Suppressor macrophage (primary cell): Measurements from ENCODE around the gene OPHN1.
"Not testable (repeated sequence)": the region's sequence is repeated elsewhere in the genome, so short reads cannot be mapped to it uniquely, and the experiment has no call there.

Source experiments
- DNase-seq, 4 experiments: peaks; one replicate each; pipeline ENCODE4 v3.0.0-alpha.2; 2020 to 2022

OPHN1 gene

DNA sequence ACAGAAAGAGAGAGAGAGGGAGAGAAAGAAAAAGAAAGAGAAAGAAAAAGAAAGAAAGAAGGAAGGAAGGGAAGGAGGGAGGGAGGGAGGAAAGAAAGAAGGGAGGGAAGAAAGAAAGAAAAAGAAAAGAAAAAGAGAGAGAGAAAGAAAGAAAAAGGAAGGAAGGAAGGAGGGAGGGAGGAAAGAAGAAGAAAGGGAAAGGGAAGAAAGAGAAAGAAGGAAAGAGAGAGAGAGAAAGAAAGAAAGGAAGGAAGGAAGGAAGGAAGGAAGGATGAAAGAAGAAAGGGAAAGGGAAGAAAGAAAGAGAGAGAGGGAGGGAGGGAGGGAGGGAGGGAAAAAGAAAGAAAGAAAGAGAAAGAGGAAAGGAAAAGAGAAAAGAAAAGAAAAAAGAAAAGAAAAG lies 10.8 kb downstream of the OPHN1 start:
- no peak for DNase-seq

DNA sequence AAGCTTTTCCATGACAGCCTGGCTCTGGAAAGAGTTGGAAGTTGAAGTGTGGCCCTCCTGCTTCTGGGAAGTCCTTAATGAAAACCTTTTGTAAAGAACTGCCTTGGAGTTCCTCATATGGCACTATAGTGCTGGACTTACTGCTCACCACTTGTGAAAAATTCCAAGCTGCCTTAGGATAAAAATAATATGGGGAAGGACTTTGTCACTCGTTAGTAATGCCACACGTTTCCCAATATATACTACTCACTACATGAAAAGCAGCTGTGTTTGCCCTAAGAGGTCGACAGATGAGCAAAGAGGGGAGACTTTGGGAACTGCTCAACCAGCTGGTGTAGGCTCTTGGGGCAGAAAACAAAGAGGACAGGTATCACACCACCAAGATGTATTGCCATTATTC lies 11.7 kb downstream of the OPHN1 start:
- DNase-seq: peak; percentile 23 to 70 (median 49)

DNA sequence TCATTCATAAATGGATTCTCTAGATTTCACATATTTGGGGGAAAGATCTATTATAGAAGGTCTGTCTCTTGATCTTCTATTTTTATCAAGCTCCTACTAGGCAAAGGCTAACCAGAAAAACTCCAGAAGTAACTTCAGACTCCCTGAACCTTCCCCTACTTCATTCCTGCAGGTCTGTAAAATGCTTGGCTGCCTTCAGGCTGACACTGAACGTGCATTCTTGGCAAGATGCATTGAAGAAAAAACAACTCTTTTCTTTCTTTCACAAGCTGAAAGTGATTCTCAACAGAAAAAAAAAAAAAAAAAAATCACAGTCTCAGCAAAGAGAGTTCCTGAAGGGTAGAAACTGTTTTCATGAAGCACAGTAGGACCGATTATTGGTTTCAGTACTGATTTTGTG lies 12.7 kb downstream of the OPHN1 start:
- DNase-seq: no peak

DNA sequence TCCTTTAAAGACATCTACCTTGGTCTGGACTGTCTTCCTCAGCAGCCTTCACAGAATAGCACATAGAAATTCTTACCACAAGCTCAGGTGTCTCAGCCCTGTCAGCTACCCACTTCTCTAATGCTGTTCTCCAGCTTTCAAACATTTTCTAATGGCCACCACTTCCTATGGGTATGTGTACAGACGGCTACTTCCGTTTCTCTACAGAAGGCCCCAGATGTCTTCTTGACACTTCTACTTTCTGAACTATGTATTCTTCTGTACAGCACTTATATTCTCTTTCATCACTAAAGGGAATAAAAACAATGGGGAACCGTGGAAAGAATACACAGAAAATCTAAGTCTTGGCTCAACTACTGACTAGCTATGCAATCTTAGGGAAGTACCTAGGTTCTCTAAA lies 13.3 kb downstream of the OPHN1 start:
- peak; percentile 37 to 76 (median 54) for DNase-seq

DNA sequence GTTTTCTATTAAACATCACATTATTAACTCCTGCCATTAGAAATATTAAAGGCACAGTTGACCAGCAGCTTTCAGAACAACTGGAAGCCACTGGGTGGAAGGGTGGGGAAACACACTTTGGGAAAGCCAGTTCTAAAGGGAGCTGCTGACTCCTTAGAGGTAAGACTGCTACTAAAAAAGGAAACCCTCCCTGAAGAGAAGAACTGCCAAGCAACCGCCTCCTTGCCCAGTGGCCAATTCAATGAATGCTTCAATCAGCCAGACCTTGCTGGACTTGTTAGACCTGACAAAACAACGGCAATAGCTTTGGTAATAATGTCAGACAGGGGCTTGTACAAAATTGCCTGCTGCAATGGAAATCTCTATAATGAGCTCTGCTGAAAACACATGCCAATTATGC lies 15.6 kb downstream of the OPHN1 start:
- DNase-seq: no peak

DNA sequence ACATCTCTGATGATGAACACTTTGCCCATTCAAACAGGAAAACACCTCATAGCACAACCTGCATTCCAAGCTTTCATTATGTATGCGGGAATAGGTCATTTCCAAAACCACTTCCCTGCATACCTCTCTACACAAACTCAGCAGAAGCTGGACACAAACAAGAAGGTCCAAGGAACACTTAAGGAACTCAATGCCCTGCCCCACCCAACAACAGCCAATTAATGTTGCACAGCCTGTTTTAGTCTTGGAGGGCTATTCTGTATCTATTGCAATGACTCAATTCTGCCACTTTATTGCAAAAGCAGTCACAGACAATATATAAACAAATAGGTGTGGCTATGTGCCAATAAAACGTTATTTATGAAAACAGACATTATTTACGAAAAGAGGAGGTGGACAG lies 16.7 kb downstream of the OPHN1 start:
- no peak for DNase-seq

DNA sequence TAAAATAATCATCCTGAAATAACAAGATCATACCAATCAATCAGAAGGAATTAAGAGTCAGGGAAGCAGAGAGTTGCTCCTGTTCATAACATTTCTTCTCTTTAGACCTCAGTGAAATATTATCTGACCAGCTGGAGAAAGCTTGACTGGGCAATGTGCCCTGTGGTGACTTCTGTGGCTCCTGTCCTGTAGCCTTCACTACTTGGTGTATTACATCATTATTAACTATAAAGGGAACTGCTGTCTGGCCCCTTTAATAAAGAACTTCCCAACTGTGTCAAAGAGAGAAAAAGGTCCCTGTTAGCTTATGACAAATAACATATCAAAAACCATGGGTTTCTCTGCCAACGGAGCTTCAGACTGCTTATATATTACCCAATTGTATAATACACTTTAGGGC lies 18.0 kb downstream of the OPHN1 start:
- peak; percentile 38 to 70 (median 61) for DNase-seq

DNA sequence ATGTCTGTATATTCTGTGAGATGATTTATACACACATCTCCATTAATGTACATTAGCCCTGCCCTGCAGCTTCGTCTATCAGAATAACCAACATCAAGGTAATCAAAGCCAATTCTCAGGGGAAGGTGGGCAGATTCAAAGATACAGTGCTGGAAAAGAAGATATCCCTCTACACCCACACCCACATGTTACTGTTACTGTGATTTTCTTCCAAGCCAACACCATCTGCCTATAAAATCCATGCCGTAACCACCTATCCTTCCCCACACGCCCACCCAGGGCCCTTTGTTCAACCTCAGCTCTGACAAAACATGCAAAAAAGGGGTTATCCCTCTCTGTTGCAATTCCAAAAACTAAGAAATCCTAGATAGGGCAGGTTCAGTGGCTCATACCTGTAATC lies 20.0 kb downstream of the OPHN1 start:
- DNase-seq: no peak

DNA sequence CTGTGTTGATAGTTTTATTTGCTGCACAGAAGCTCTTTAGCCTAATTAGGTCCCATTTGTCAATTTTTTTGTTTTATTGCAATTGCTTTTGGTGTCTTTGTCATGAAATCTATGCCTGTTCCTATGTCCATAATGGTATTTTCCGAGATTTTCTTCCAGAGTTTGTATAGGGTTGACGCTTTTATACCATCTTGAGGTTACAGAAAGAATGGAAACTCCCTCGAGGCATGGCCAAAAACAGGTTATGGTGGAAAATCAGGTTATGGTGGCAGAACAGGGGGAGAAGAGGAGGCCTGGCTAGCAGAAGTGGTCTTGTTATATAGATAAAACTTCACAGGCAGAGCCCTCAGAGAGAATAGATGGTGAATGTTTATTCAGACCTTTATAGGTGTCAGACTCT lies 21.6 kb downstream of the OPHN1 start:
- DNase-seq: no peak

DNA sequence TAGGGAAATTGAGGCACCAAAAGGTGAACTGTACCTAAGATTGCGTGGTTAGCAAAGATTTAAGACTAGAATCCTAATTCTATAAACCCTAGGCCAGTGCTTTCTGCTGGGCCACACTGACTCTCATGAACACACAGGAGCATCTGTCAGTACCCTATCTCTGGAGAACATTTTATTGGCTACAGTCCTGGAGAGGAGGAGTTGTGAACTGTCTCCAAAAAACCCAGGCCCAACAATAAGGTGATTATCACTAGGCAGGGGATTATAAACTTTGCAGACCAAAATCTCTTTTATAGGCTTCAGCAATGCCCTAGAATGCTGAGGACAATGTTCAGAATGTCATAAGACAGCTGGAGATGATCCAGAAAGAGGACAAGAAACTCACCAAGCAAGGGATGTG lies 24.1 kb downstream of the OPHN1 start:
- no peak for DNase-seq

DNA sequence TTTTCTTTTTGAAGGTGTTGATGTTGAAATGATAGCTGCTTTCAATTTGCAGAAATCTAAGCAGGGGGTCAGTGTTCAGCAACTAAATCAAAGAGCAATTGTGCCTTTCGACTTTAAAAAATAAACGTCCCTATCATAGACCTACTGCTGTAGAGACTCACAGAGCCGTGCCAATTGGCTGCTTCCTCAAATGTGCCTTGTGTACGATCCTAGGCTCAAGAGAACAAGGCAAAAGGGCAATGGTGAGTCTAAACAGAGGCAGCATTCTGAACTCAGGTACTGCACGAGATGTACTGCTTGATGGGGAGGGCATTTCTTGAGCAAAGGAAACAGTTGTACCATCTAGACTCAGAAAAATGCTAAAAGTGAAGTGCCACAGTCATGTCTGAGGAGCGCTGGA lies 29.8 kb downstream of the OPHN1 start:
- no peak for DNase-seq

DNA sequence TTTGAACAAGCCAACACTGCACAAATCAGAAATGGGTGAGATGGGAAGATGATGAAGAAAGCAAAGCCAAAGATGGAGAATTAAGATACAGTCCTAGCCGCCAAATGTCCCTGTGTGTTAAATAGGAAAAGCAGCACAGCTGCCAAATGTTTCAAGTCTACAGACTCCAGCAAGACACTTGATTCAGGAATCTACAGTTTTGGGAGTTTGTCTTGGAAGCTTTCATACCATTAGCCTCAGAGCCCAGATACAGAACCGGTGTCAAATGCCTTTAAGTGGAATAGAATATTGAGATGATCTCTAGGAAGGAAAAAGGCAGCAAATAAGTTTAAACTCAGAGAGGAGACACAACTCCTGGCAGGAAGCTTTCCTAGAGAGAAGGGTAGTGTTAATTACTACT lies 30.3 kb downstream of the OPHN1 start:
- no peak for DNase-seq

DNA sequence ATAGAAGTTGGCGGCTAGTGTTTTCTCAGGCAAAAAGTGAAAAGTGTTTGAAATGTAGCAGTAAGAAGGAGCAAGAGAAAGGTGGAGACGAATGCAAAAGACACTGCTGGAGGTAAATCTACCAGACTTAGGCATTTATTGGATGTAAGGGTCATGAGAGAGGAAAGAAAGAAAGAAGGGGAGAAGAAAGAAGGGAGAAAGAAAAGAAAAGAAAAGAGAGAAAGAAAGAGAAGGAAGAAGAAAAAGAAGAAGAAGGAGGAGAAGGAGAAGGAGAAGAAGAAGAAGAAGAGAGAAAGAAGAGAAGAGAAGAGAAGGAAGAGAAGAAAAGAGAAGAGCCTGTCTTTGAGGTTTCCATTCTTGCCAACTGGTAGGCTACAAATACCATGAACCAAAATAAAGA lies 31.2 kb downstream of the OPHN1 start:
- no peak for DNase-seq

DNA sequence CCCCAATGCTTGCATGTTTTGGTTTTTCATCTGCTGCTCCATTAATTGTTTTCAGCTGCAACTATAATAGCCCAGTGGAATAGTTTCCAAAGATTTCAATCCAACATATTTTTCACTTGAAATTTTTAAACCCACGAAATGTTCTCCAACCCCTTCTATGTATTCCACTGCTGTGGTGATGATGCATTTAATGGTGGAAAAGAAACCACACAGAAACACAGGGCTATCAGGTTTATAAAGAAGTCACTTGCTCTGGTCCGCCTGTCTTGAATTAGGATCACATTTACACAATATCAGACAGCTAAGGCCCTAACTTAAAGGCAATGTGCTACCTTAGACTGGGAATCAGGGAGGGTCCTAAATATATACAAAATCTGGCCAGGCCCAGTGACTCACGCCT lies 35.0 kb downstream of the OPHN1 start:
- DNase-seq: no peak

DNA sequence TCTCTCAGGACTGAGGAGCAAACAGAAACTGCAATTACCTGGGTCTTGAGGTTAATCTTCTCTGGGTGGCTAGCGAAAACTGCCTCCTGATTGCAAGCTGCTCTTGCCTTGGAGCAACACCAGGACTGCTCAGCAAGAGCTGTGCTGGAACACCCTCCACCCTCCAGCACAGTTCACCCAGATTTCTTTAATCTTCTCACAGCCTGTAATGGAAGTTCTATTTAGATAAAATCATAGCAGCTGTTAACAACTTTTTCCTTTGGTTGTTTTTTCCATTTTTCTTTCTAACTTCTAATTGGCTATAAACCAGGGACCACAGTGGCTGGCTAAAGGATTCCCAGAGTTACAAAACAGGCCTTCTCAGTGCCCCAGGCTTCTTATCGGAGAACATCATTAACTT lies 36.3 kb downstream of the OPHN1 start:
- DNase-seq: no peak

DNA sequence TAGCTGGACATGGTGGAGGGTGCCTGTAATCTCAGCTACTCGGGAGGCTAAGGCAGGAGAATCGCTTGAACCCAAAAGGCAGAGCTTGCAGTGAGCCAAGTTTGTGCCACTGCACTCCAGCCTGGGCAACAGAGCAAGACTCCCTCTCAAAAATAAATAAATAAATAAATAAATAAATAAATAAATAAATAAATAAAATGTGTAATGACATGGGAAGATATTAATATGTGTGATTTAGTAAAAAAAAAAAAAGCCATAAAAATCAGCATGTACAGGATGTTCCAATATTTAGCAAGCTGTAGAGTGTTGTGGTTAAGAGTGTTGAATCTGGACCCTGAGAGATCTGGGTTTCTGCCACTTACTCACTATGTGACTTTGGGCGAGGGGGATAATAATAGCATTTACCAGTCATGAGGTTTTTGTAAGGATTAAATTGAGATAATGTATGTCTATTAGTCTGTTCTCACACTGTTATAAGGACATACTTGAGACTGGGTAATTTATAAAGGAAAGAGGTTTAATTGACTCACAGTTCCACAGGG lies 43.8 kb downstream of the OPHN1 start:
- DNase-seq: not testable (repeated sequence)

DNA sequence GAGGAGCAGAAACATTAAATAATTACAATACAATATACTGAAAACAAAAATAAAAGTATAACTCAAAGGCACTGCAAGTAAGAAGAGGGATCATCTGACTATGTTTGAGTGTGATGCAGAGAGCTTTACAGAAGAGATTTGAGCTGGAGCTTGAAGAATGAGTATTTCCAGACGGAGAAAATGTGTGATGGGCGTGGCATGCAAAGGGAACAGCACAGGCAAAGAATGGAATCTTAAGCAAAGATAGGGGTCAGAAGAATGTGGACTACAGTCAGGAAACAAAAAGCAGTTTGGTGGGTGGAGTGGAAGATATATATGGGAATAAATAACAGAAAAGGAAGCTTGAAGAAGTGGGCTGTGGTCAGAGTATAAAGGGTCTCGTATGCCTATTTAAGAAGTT lies 45.5 kb downstream of the OPHN1 start:
- DNase-seq: no peak

DNA sequence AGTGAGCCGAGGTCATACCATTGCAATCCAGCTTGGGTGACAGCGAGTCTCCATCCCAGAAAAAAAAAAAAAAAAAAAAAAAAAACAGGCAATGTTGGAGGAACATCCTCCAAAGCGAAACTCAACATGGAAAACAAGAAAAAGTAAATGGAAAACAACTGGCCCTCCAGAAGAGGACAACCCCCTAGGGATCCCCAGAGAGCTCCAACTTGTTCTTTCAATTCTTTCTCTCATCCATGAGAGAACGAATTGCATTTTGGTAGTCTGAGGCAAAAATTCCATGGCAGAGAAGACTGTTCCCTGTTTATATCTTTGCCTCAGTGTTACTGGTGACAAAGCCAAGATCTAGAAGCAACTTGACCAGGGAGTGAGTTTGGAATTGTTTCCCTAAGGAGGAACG lies 49.8 kb downstream of the OPHN1 start:
- DNase-seq: no peak

DNA sequence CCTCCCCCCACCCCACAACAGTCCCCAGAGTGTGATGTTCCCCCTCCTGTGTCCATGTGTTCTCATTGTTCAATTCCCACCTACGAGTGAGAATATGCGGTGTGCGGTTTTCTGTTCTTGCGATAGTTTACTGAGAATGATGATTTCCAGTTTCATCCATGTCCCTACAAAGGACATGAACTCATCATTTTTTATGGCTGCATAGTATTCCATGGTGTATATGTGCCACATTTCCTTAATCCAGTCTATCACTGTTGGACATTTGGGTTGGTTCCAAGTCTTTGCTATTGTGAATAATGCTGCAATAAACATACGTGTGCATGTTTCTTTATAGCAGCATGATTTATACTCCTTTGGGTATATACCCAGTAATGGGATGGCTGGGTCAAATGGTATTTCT lies 55.7 kb downstream of the OPHN1 start:
- DNase-seq: not testable (repeated sequence)

DNA sequence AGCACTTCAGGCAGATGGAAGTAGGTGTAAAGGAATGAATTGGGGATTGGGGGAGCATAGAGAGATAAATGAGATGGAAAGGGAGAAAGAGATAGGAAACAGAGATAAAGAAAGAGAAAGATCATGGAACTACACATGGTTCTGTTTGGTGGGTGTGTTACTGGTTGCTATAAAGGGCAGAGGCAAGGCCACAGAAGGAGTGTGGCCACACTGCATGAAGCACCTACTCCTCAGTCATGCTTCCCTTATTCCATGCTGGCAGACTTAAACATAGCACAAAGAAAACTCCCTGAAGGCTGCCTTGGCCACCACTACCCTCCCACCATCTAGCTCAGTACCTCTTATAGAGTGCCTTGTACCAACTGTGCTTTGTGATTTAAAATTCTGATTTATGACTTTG lies 56.9 kb downstream of the OPHN1 start:
- peak in 2 of 4 experiments; percentile 2 to 4 for DNase-seq

DNA sequence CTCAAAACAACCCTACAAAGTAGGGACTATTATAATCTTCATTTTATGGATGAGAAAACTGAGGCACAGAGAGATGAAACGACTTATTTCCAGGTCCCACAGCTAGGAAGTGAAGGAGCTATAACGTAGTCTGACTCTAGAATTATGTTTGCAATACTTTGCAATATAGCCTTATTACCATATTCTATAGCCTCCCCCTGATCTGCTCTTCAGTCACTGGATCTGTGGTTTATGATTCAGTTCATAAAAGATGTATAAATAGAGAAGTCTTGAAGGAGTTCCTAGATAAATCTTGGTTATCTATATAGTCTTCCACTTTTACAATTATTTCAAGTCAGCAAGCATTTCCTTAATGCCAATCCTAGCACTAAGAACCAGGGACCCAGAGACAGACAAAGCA lies 57.5 kb downstream of the OPHN1 start:
- DNase-seq: no peak

DNA sequence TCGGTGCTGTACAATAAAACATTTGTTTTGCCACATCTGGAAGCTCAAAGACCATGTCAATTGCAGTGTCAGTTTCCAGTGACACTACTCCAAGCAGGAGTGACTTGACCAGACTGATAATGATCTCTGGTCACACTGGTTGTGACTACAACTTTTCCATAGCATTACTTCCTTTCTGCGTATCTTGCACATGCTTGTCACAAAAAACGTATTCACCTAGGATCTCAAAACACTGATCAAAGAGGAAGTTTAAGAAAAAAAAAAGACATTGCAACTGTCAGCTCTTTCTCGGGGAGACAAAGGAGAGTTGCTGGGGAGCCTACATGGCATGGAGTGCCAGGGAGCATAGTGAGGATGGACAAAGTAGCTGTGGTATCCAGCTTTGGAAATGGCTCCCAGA lies 60.6 kb downstream of the OPHN1 start:
- DNase-seq: peak in 1 of 4 experiments; percentile 6

DNA sequence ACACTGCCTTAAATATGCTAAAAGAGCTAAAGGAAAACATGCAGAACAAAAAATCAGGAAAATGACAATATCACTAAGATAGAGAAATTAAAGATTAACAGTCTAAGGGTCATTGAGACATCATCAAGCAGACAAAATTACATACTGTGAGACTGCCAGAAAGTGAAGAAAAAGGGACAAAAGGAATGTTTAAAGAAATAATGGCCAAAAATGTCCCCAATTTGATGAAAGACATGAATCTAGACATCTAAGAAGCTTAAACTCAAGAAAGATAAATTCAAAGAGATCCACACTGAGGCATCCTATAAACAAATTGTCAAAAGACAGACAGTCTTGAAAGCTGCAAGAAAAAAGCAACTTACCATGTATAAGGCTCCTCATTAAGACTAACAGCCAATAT lies 63.7 kb downstream of the OPHN1 start:
- DNase-seq: no peak

DNA sequence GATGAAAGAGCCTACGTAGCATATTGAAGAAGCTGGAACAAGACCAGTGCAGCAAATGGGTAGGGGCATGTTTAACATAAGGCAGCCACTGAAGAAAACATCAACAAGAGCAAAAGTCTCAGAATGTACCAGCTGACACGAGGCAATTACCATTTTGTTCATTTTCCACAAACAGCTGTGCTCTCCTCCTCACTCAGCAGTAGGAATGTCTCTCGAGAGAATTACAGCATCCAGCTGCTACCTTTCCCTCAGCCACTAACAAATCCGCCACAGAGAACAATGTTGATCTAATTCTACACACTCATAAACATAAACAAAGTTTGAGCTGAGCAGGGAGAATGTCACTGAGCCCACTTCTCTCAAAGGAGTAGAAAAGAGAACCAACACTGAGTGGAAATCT lies 68.0 kb downstream of the OPHN1 start:
- no peak for DNase-seq

DNA sequence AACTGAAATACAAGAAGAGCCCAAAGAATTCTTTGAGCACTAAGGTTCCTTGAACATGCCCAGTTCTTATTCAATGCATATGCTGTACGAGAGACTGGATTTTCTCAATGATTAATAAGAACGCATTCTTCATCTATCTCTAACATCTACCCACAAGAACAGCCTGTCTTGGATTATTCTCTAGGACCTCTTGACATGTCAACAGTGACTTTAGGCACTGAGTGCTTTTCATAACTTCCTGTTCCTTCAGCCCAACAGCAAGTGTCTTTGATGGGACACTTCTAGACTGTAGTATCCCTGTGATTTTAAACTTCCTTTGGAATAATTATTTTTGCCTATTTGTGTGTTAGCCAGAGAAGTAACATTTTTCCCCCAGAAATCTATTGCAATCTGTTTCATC lies 69.3 kb downstream of the OPHN1 start:
- peak in 1 of 4 experiments; percentile 3 for DNase-seq

DNA sequence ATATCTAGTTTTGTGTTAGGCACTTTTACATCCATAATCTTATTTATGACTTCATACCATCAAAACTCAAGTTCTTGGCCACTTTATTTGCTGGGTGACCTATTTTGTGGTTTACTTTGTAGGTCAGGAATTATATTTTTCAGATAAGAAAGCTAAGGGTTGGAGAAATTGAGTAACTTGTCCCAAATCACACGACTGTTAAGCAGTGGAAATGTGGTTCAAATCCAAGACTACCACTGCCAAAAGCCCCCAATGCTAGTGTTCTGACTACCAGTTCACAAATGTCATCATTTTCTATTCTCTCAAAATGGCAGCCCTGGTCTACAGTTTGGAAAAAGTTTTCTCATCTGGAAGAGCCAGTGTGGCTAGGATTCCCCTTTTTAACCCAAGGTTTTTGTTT lies 74.6 kb downstream of the OPHN1 start:
- no peak for DNase-seq
